PC-9 (cell line): ENCODE data around the gene TNXB. TPM values are rescaled to one million over a fixed set of nuclear protein-coding genes. Genes with fewer than 3 reads are reported as not detected.

ENCODE experiments used
- BruUV-seq: library from RNA; stranded (reverse); fragments of 400-500 nt; replicated peaks from 2 replicates; lab custom pipeline; 2021; lab: Mats Ljungman, UMichigan
- CTCF ChIA-PET: fragments of 300-600 bp; sonication (Branson Sonifier 250); formaldehyde crosslinking; loops from one replicate; lab custom pipeline; 2022; ENCODE audit warnings: antibody characterized with exemption; lab: Charles Lee
- POLR2A ChIA-PET: fragments of 300-600 bp; sonication (Branson Sonifier 250); formaldehyde crosslinking; loops from one replicate; lab custom pipeline; 2022; ENCODE audit warnings: antibody characterized with exemption; ENCODE audit not compliant: unreplicated experiment; lab: Charles Lee
- DNase-seq, 2 experiments: peaks; one replicate each; pipeline versions ENCODE4 v3.0.0 to v3.0.0-alpha.2; 2015 to 2022; ENCODE audit warnings: mixed read lengths in 1 of 2
- H2AFZ ChIP-seq: fragments of 200-600 bp; sonication (generic); 2 replicates; pipeline ENCODE4 v1.8.1; 2017; ENCODE audit warnings: antibody characterized with exemption
- H3F3A ChIP-seq: fragments of 200-600 bp; sonication (generic); 2 replicates; pipeline ENCODE4 v1.8.1; 2017; ENCODE audit warnings: antibody characterized with exemption, mild to moderate bottlenecking, low read depth; ENCODE audit not compliant: insufficient read depth
- H3K27ac ChIP-seq: fragments of 200-600 bp; sonication (generic); 2 replicates; pipeline ENCODE4 v1.6.1; 2016; ENCODE audit warnings: mixed run types
- H3K27me3 ChIP-seq: fragments of 200-600 bp; sonication (generic); 2 replicates; pipeline ENCODE4 v1.6.1; 2016; ENCODE audit warnings: low read depth, mixed run types; ENCODE audit not compliant: insufficient read depth
- H3K36me3 ChIP-seq: fragments of 200-600 bp; sonication (generic); 2 replicates; pipeline ENCODE4 v1.6.1; 2016; ENCODE audit warnings: low read depth, mixed run types
- H3K4me1 ChIP-seq: fragments of 200-600 bp; sonication (generic); replicated peaks from 2 replicates; pipeline ENCODE4 v1.6.1; 2016; ENCODE audit warnings: mixed run types; ENCODE audit not compliant: insufficient read depth
- H3K4me2 ChIP-seq: fragments of 200-600 bp; sonication (generic); 2 replicates; pipeline ENCODE4 v1.6.1; 2017; ENCODE audit warnings: mixed run types
- H3K4me3 ChIP-seq: fragments of 200-600 bp; sonication (generic); 2 replicates; pipeline ENCODE4 v1.6.1; 2016; ENCODE audit warnings: mixed run types
- H3K79me2 ChIP-seq: fragments of 200-600 bp; sonication (generic); 2 replicates; pipeline ENCODE4 v1.6.1; 2017; ENCODE audit warnings: low read depth, mixed run types
- H3K9me2 ChIP-seq: fragments of 200-600 bp; sonication (generic); 2 replicates; pipeline ENCODE4 v1.8.1; 2017; ENCODE audit warnings: mild to moderate bottlenecking; ENCODE audit not compliant: insufficient read depth
- H3K9me3 ChIP-seq: fragments of 200-600 bp; sonication (generic); 2 replicates; pipeline ENCODE4 v1.8.1; 2016; ENCODE audit warnings: low read depth; ENCODE audit not compliant: insufficient read depth
- H4K20me1 ChIP-seq: fragments of 200-600 bp; sonication (generic); 2 replicates; pipeline ENCODE4 v1.8.1; 2017; ENCODE audit not compliant: insufficient read depth
- CTCF ChIP-seq: fragments of 200-600 bp; sonication (generic); conservative IDR thresholded peaks from 2 replicates; pipeline ENCODE4 v1.6.1; 2017; ENCODE audit warnings: mixed run types, antibody characterized with exemption, mild to moderate bottlenecking, moderate library complexity
- EZH2 ChIP-seq: fragments of 200-600 bp; sonication (generic); IDR thresholded peaks from 2 replicates; pipeline ENCODE4 v1.8.0; 2017; ENCODE audit warnings: antibody characterized with exemption, low read depth
- intact Hi-C: fragments of 100-400 bp; cut with micrococcal nuclease; formaldehyde crosslinking; loops from one replicate; pipeline ENCODE4 v1.10.0; 2022; ENCODE audit not compliant: unreplicated experiment
- total RNA-seq: library from RNA; stranded (reverse); gene quantifications from 2 replicates; pipeline ENCODE4 v1.2.3, GENCODE V29; 2021

Gene TNXB
- total RNA-seq, 1 experiment from 2014 or later: 15.1 TPM

- no peaks in the 10 kb centered on the region for H3K36me3 ChIP-seq
- H3K27ac ChIP-seq: no peak overlapping the region
- H3K9me2 ChIP-seq: no peaks in the 10 kb centered on the region
- CTCF ChIA-PET: no interaction called here
- no peak overlapping the region for H3K4me2 ChIP-seq
- H3K9me3 ChIP-seq: no peaks in the 10 kb centered on the region
- no peaks in the 10 kb centered on the region for H3F3A ChIP-seq
- no peaks in the 10 kb centered on the region for H3K4me1 ChIP-seq
- no TSS peak for BruUV-seq
- H3K4me3 ChIP-seq: no peak overlapping the region
- H4K20me1 ChIP-seq: no peaks in the 10 kb centered on the region
- POLR2A ChIA-PET: interaction anchor here (0.6 kb wide), 1 partner anchor 98 kb away, joined by 6 read pairs; no protein-coding TSS in a partner anchor
- no peak overlapping the region for H2AFZ ChIP-seq
- TF ChIP-seq CTCF (no peak), EZH2 (no peak)
- no peak for DNase-seq
- H3K27me3 ChIP-seq: no peaks in the 10 kb centered on the region
- H3K79me2 ChIP-seq: no peaks in the 10 kb centered on the region
- intact Hi-C loops: no loop called here
Observed at GRCh38 chr6:32064706-32065105, 44.4 kb downstream of the TNXB start.

- Histone ChIP-seq H3K27ac (no peak overlapping the region), H3K27me3 (no peaks in the 10 kb centered on the region), H3K36me3 (no peaks in the 10 kb centered on the region), H3K4me1 (no peaks in the 10 kb centered on the region), H4K20me1 (no peaks in the 10 kb centered on the region), H2AFZ (no peak overlapping the region), H3K9me2 (no peaks in the 10 kb centered on the region), H3K4me2 (no peak overlapping the region), H3K9me3 (no peaks in the 10 kb centered on the region), H3K79me2 (no peaks in the 10 kb centered on the region), H3K4me3 (no peak overlapping the region), H3F3A (no peaks in the 10 kb centered on the region)
- ChIA-PET POLR2A (no interaction called here), CTCF (no interaction called here)
- no peak for DNase-seq
- TF ChIP-seq EZH2: no peak
- TF ChIP-seq CTCF: no peak
- BruUV-seq: no TSS peak
- intact Hi-C loops: no loop called here
Observed at GRCh38 chr6:32060966-32061655, 48.0 kb downstream of the TNXB start.

- no peaks in the 10 kb centered on the region for H4K20me1 ChIP-seq
- no peaks in the 10 kb centered on the region for H3K9me3 ChIP-seq
- H3K27me3 ChIP-seq: no peaks in the 10 kb centered on the region
- H3K79me2 ChIP-seq: no peaks in the 10 kb centered on the region
- H3K27ac ChIP-seq: no peak overlapping the region
- TF ChIP-seq CTCF (no peak), EZH2 (no peak)
- H3F3A ChIP-seq: no peaks in the 10 kb centered on the region
- no TSS peak for BruUV-seq
- no peaks in the 10 kb centered on the region for H3K9me2 ChIP-seq
- H2AFZ ChIP-seq: no peak overlapping the region
- no peak overlapping the region for H3K4me3 ChIP-seq
- intact Hi-C loops: no loop called here
- H3K4me2 ChIP-seq: no peak overlapping the region
- POLR2A ChIA-PET: no interaction called here
- DNase-seq: no peak
- CTCF ChIA-PET: no interaction called here
- H3K4me1 ChIP-seq: no peaks in the 10 kb centered on the region
- no peaks in the 10 kb centered on the region for H3K36me3 ChIP-seq
Observed at GRCh38 chr6:32058511-32058963, 50.6 kb downstream of the TNXB start.
